B cell (primary cell): ENCODE data around the gene FZD2. TPM values are rescaled to one million over a fixed set of nuclear protein-coding genes. Genes with fewer than 3 reads are reported as not detected.

ENCODE experiments used
- ATAC-seq: fragments of 200-7000 bp; cut with Tn5 transposase; one replicate; pipeline ENCODE4 v1.10.0; 2021; ENCODE audit warnings: low read depth, mild to moderate bottlenecking, moderate number of reproducible peaks, moderate library complexity
- CTCF ChIA-PET: fragments of 350-600 bp; sonication (Branson Sonifier 250); formaldehyde crosslinking; loops from one replicate; lab custom pipeline; 2021; ENCODE audit warnings: antibody characterized with exemption, inconsistent platforms; lab: Charles Lee
- POLR2A ChIA-PET: fragments of 350-600 bp; sonication (Branson Sonifier 250); formaldehyde crosslinking; loops from one replicate; lab custom pipeline; 2021; ENCODE audit warnings: antibody characterized with exemption; lab: Charles Lee
- DNase-seq: peaks from one replicate; pipeline ENCODE4 v3.0.0; 2013
- H2AFZ ChIP-seq: 2 replicates; pipeline ENCODE4 v1.6.1; 2012; ENCODE audit warnings: mild to moderate bottlenecking, low read depth, low read length; ENCODE audit not compliant: insufficient read depth, poor library complexity, severe bottlenecking
- H3K27ac ChIP-seq, 2 donors: 1 replicate in 1 of 2; 2 replicates in 1 of 2; pipeline ENCODE4 v1.5.1; 2012 to 2013; ENCODE audit warnings: low read length in 2 of 2, mild to moderate bottlenecking in 2 of 2, moderate library complexity in 1 of 2
- H3K27me3 ChIP-seq, 4 experiments: fragments of 200-600 bp in 1 of 4; sonication (generic) in 1 of 4; replicated peaks in 1 of 4; 1 replicate in 2 of 4; 2 replicates in 2 of 4; pipeline versions ENCODE4 v1.6.1 to v1.7.0; 2013 to 2016; ENCODE audit warnings: low read length in 3 of 4, mild to moderate bottlenecking in 2 of 4, mixed read lengths in 1 of 4, moderate library complexity in 1 of 4; ENCODE audit not compliant: insufficient read depth in 4 of 4, control insufficient read depth in 3 of 4; ENCODE audit errors: control extremely low read depth in 1 of 4
- H3K36me3 ChIP-seq, 2 experiments: replicated peaks in 1 of 2; 1 replicate in 1 of 2; 2 replicates in 1 of 2; pipeline versions ENCODE4 v1.6.1 to v1.7.1; 2013; ENCODE audit warnings: low read length in 1 of 2; ENCODE audit not compliant: insufficient read depth in 2 of 2, control insufficient read depth in 1 of 2; ENCODE audit errors: control extremely low read depth in 1 of 2, extremely low read depth in 1 of 2
- H3K4me1 ChIP-seq, 2 donors: fragments of 200-600 bp in 1 of 2; sonication (generic) in 1 of 2; 1 replicate in 1 of 2; 2 replicates in 1 of 2; pipeline versions ENCODE4 v1.5.1 to v1.6.1; 2013 to 2017; ENCODE audit warnings: low read length in 2 of 2; ENCODE audit not compliant: control insufficient read depth in 2 of 2, insufficient read depth in 2 of 2
- H3K4me2 ChIP-seq: replicated peaks from 2 replicates; pipeline ENCODE3; 2012; ENCODE audit warnings: mild to moderate bottlenecking, low read depth, low read length; ENCODE audit not compliant: poor library complexity, severe bottlenecking
- H3K4me3 ChIP-seq, 5 experiments: fragments of 200-600 bp in 1 of 5; sonication (generic) in 1 of 5; 1 replicate in 3 of 5; 2 replicates in 2 of 5; pipeline versions ENCODE4 v1.5.1 to v1.7.0; 2011 to 2016; ENCODE audit warnings: low read length in 4 of 5, mild to moderate bottlenecking in 4 of 5, low read depth in 2 of 5, control low read depth in 1 of 5, moderate library complexity in 1 of 5; ENCODE audit not compliant: insufficient read depth in 1 of 5; ENCODE audit errors: control extremely low read depth in 1 of 5, extremely low read depth in 1 of 5
- H3K79me2 ChIP-seq: fragments of 200-600 bp; sonication (generic); one replicate; pipeline ENCODE4 v1.6.0; 2016; ENCODE audit warnings: low read length; ENCODE audit not compliant: control insufficient read depth, insufficient read depth
- H3K9ac ChIP-seq: fragments of 200-600 bp; sonication (generic); 2 replicates; pipeline ENCODE4 v1.6.1; 2017; ENCODE audit warnings: mild to moderate bottlenecking, low read length, moderate library complexity
- H3K9me3 ChIP-seq, 3 donors: one replicate each; pipeline versions ENCODE4 v1.6.1 to v1.7.1; 2013; ENCODE audit warnings: low read length in 2 of 3; ENCODE audit not compliant: control insufficient read depth in 2 of 3, insufficient read depth in 1 of 3; ENCODE audit errors: control extremely low read depth in 1 of 3
- H4K20me1 ChIP-seq: 2 replicates; pipeline ENCODE4 v1.6.0; 2012; ENCODE audit warnings: mild to moderate bottlenecking, low read length; ENCODE audit not compliant: insufficient read depth, control insufficient read depth, poor library complexity, severe bottlenecking
- H3K27ac Mint-ChIP-seq: one replicate; pipeline ENCODE4 v1.8.0; 2021; ENCODE audit warnings: mixed read lengths
- H3K27me3 Mint-ChIP-seq: one replicate; pipeline ENCODE4 v1.8.0; 2021; ENCODE audit warnings: mixed read lengths
- H3K4me1 Mint-ChIP-seq: one replicate; pipeline ENCODE4 v1.8.0; 2021; ENCODE audit warnings: mixed read lengths
- H3K4me3 Mint-ChIP-seq: one replicate; pipeline ENCODE4 v1.8.0; 2021; ENCODE audit warnings: mixed read lengths
- H3K9me3 Mint-ChIP-seq: one replicate; pipeline ENCODE4 v1.8.0; 2022; ENCODE audit warnings: mixed read lengths; ENCODE audit not compliant: insufficient read depth
- CTCF ChIP-seq: fragments of 200-600 bp; IDR thresholded peaks from one replicate; pipeline ENCODE4 v1.8.0; 2022; ENCODE audit warnings: antibody characterized with exemption, mild to moderate bottlenecking
- EZH2 ChIP-seq: IDR thresholded peaks from 2 replicates; pipeline ENCODE4 v1.6.1; 2012; ENCODE audit warnings: borderline replicate concordance, low read depth, mild to moderate bottlenecking, moderate library complexity, low read length; ENCODE audit not compliant: insufficient read depth, poor library complexity, severe bottlenecking
- WGBS: methylation state at CpG from one replicate; pipeline ENCODE4 v1.1.5; 2013; ENCODE audit warnings: missing lambda C conversion rate; ENCODE audit not compliant: insufficient coverage; 5-methylcytosine and 5-hydroxymethylcytosine counted together
- intact Hi-C: fragments of 100-400 bp; cut with micrococcal nuclease; formaldehyde crosslinking; loops from one replicate; pipeline ENCODE4 v1.10.0; 2022
- polyA plus RNA-seq: library from polyadenylated mRNA; depleted of rRNA; stranded (reverse); fragments of >200 nt; gene quantifications from 2 replicates; pipeline ENCODE4 v1.2.3, GENCODE V29; 2012
- total RNA-seq, 2 donors: library from RNA; stranded (reverse); fragments of 120-200 nt in 1 of 2; gene quantifications; 1 replicate in 1 of 2; 2 replicates in 1 of 2; pipeline versions ENCODE4 v1.2.3 to v1.2.4, GENCODE V29; 2013 to 2022

Gene FZD2
- total and polyA plus RNA-seq, 2 donors (not counting 1 experiment from before 2014, with no cell fraction given): 1.6 to 2.5 TPM

- H3K79me2 ChIP-seq: no peaks in the 10 kb centered on the region
- H3K9ac ChIP-seq: no peak overlapping the region
- Mint-ChIP-seq H3K27ac (no peak overlapping the region), H3K4me3 (no peak overlapping the region), H3K9me3 (no peaks in the 10 kb centered on the region), H3K27me3 (peaks cover 44% of the 10 kb centered on the region), H3K4me1 (no peaks in the 10 kb centered on the region)
- H3K4me3 ChIP-seq: no peak overlapping the region
- intact Hi-C loops: no loop called here
- no peak overlapping the region for H2AFZ ChIP-seq
- no peaks in the 10 kb centered on the region for H4K20me1 ChIP-seq
- ChIA-PET POLR2A (interaction anchor here (0.6 kb wide), 1 partner anchor 12 kb away, joined by 4 read pairs; no protein-coding TSS in a partner anchor), CTCF (interaction anchor here (1.3 kb wide), 1 partner anchor 14 kb away, joined by 6 read pairs; no protein-coding TSS in a partner anchor)
- ATAC-seq (no peak), DNase-seq (no peak)
- TF ChIP-seq EZH2: no peak
- TF ChIP-seq CTCF: no peak
- 67% methylated on average over 1 of the region's 4 CpGs for whole genome bisulfite sequencing
- H3K27ac ChIP-seq: no peak overlapping the region
- H3K36me3 ChIP-seq: no peaks in the 10 kb centered on the region
- H3K4me1 ChIP-seq: no peaks in the 10 kb centered on the region
- H3K9me3 ChIP-seq: peaks cover 0 to 12% (median 5%) of the 10 kb centered on the region in 3 donors
- H3K27me3 ChIP-seq: peaks cover 0 to 19% (median 6%) of the 10 kb centered on the region in 4 experiments
- no peak overlapping the region for H3K4me2 ChIP-seq
Measured at GRCh38 chr17:44547625-44548267, 9.5 kb upstream of the FZD2 start.
